HG02678 (cell line): ENCODE measurements around the gene RGS2.

Experiments used
- ATAC-seq: cut with Tn5 transposase; IDR thresholded peaks from one replicate; pipeline ENCODE4 v1.9.1; 2021; ENCODE audit warnings: mild to moderate bottlenecking, moderate library complexity; ENCODE audit not compliant: unreplicated experiment

RGS2 gene

DNA sequence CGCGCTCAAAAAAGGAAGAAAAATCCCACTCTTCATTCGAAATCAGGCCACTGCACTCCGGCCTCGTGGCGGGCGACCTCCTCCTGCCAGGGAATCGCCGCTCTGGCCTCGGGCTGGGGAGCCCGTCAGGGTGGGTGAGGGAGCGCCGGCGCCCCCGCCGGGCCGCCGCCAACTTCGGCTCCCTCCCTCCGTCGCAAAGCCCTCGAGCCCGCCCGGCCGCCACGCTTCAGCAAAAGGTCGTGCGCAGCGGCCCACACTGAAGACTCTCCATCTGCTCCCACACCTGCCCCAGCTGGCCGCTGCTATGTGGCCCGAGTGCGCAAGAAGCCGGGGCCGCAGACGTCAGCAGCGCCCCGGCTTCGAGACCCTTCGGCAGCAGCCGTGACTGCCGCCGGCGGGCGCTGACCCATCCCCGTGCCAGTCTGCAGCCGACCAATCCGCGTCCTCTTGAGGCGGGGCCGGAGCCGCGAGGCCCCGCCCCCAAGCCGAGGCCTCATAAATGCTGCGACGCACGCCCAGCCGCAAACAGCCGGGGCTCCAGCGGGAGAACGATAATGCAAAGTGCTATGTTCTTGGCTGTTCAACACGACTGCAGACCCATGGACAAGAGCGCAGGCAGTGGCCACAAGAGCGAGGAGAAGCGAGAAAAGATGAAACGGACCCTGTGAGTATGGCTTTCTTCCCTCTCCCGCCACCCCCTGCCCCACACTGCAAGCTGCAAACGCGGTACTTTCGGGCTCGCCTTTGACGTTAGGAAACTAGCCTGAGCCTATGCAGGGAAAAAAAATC is at the start of gene RGS2:
Gene RGS2 (plus strand): TSS at position 522 of the 789 bp plus-strand sequence. CDS start 33 bp downstream, at position 555.
- peak; percentile 90 for ATAC-seq

- ATAC-seq, result no peak
These were observed 49.7 kb upstream of the RGS2 start for GRCh38 chr1:192759104-192759503.

- no peak for ATAC-seq
These were observed 46.6 kb upstream of the RGS2 start for GRCh38 chr1:192762265-192762664.

DNA sequence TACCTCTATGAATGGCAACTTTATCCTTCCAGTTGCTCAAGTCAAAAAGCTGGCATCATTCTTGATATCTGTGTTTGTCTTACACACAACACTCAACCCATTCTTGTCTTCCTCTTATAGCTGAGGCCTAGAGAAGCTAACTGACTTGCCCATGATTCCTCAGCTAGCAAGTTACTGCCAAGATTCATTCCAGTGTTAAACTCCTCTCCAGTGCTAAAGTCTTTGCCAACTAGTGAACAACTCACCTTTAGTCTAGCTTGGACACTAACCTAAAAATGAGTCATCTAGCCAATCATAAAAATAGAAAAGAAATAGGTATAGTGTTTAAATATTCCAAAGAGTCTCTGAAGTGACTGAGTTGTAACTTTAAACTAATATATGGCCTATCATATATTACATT is 45.6 kb upstream of the RGS2 start:
- ATAC-seq, result no peak

- no peak for ATAC-seq
These were observed 45.1 kb upstream of the RGS2 start for GRCh38 chr1:192763756-192764155.

DNA sequence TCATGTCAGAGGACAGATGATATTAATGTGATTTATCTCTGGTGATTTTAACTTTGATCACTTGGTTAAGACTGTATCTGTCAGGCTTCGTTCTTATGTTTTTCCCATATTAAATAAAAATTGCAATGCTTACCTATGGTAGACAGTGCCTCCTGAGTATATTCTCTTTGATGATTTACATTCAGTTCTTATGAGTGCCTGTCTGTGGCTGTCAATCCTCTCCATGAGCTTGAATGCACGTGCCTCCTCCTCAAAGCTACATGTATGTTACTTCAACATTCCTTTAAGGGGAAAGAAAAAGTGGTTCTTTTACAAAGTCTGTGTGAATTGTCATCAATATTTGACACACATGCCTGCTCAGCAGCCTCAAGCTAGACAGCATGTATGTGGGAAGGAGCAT is 44.2 kb upstream of the RGS2 start:
- ATAC-seq, result no peak

DNA sequence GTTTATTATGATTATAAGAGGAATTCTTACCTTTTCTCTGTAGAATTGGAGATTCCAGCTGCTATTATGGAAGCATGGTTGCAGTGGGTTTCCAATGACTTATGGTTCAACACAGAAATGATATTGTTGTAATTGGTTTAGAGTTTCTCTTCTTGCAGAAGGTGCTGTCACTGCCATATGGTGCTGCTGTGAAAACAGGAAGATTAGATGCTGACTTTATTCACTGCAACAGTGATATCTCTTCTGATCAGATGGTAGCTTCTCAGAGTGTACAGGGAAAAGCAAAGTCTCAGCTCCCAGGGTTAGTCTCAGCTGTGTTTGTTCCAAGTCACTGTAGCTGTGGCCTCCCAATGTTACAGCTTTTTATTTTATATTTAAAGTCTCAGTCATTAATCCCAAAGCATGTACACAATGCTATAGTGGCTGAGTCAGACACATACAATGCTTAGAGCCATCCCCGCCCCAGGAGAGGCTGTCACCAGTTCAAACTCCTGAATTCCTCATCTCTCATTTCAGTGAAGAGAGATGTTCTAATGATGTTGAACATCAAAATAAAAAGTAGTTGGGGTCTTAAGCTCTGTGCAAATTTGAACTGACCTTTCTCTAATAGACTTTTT is 42.7 kb upstream of the RGS2 start:
- ATAC-seq, result no peak

DNA sequence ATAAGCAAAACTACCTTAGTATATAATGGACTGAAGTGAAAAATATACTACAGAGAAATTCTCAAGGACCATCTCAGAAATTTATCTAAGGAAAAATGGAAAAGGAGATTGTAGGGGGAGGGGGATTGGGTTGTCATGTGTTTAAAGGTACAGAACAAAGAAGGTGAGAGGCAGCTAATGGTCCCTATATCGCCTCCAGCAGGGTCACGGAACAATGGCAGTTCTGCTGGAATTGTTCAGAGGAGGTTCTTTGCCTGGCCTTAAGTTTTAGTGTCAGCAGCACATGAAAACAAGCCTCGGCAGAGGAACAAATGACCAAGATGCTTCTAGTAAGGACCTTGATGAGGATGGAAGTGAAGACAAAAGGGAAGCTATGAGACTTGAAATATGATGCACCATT is 42.0 kb upstream of the RGS2 start:
- ATAC-seq, result no peak

DNA sequence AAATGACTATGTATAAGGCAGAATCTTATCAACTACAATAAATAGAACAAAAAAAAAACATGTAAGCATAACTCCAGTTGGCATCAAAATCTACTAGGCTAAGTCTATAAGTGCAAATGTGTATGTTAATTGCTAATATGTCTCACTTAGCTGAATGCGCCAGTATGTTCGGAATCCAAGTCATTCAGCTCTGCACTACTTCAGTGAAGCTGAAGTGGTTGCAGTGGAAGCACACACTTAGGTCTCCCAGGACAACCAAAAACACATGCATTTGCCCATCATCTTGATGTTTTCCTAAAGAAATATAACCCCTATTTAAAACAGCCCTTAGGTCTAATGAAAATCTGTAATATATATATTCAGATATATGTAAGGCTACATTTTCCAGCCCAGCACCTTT is 41.0 kb upstream of the RGS2 start:
- no peak for ATAC-seq

GRCh38 chr1:192768463-192768862 is 40.4 kb upstream of the RGS2 start:
- ATAC-seq, result no peak

- no peak for ATAC-seq
These were observed 37.5 kb upstream of the RGS2 start for GRCh38 chr1:192771341-192771740.

GRCh38 chr1:192775631-192776030 is 33.2 kb upstream of the RGS2 start:
- ATAC-seq, result no peak

- ATAC-seq, result no peak
These were observed 32.6 kb upstream of the RGS2 start for GRCh38 chr1:192776206-192776605.

- ATAC-seq, result no peak
These were observed 31.8 kb upstream of the RGS2 start for GRCh38 chr1:192776998-192777397.

DNA sequence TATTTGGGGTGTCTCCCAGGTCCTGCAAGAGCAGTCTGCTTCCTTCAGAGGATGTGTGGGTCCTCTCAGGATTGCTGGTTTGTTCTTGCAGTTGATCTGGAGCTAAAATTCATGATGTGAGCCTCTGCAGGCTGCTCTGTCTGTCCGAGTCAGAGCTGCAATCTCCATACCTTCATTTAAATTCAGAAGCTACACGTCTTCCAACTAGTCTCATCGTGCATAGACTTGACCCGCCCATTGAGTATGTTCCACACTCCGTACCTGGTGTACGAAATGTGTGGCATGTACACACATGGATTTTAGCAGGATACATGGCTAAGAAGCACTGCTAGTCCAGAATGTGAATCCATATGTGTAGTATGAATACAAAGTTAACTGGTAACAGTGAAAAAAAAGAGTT is 25.0 kb upstream of the RGS2 start:
- no peak for ATAC-seq

DNA sequence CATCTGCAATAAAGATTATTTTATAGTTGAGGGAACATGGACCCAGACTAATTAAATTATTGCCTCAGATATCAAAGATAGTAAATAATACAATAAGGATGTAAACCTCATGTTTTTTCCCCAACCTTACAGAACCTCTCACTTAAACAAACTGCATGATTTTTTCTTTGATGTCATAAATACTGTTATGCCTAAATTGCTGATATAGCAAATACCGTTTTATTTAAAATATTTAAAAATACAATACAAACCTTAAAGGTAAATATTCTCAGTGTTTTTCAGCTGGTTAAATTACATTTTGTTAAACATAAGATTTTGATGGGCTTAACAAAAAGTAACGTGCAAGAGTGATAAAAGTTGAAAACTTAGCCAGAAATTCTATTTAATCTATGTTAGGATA is 24.4 kb upstream of the RGS2 start:
- ATAC-seq, result no peak

DNA sequence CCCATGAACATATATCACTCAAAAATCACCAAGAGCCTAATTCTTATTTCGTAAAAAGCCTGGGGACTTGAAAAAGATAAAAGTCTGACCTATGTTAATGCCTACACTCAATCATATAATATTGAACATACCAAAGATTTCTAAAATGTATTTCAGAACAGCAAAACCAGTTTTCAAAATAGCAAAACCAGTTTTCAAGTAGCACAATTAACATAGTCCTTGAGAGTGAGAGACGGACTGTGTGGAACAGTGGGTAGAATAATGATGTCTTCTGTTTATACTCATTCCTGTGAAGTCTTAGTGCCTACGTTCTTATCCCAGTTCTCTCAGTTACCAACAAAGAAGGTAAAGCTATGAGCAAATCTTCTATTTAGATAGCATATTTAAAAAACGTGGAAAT is 22.3 kb upstream of the RGS2 start:
- ATAC-seq, result no peak

- ATAC-seq, result no peak
These were observed 20.8 kb upstream of the RGS2 start for GRCh38 chr1:192787914-192788585.

DNA sequence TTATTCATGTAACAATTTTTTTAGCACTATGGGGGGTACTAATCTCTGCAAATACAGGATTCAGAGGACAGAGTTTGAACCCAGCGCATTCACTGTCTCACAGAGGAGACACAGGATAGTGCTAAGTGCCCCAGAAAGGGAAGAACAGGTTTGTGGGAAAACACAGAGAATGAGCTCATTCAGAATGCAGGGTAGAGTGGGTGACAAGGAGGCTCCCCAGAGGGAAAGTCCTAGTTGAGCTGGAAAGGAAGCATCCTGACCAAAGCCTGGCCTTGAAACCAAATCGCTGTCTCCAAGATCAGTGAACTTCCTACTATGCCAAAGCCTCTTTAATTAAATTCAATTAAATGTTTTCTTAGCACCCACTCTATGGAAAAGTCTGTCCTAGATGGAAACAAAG is 19.0 kb upstream of the RGS2 start:
- ATAC-seq, result no peak

DNA sequence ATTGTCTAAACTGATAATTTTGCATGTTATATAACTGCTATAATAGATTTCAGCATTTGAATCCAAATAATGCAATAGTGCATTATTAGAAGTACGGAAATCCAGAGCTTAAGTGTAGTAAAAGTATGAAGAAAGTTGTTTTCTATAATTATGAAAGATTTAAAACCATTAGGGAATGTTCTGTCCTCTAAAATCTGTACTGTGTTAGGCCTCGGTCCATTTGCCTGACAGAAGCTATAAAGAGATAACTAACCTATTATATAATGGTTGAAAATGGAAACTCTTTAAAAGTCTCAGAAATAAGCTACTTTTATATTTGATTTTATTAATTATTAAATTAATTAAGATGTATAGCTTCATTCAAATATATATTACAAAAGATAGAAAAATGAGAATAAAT is 16.2 kb upstream of the RGS2 start:
- no peak for ATAC-seq

DNA sequence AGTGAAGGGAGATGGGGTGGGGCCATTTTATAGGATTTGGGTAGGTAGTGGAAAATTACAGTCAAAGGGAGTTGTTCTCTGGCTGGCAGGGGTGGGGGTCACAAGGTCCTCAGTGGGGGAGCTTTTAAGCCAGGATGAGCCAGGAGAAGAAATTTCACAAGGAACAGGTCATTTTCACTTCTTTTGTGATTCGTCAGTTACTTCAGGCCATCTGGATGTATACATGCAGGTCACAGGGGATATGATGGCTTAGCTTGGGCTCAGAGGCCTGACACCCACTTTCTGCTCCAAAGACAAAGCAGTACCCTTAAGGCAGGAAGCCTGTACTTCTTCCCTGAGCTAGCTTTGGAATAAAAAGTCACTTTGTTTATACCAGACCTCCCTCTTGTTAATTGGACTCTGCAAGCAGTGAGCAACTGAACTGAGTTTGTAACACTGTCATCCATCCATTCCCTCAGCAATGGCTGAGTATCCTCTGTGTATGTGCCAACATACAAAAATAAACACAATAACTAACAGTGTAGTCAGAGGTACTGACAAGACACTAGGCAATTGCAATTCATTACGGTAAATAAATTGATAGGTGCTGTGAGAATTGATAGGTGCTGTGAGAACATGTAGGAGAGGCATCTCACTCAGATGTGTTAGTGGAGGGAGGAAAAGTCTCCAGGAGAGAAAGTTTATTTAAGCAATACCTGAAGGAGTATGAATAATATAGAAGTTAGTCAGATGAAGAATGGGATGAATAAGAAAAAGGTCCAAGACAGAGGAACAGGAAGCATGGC is 14.7 kb upstream of the RGS2 start:
- no peak for ATAC-seq

- ATAC-seq, result no peak
These were observed 14.1 kb upstream of the RGS2 start for GRCh38 chr1:192794768-192795035.
